H1 (cell line): ENCODE results near the gene CNNM3. TPM values are rescaled to one million over a fixed set of nuclear protein-coding genes. Genes with fewer than 3 reads are reported as not detected.

Source experiments
- CTCF ChIA-PET: fragments of 300-600 bp; sonication (Branson Sonifier 250); formaldehyde crosslinking; loops from one replicate; lab custom pipeline; 2021; ENCODE audit not compliant: partially characterized antibody; lab: Charles Lee
- POLR2A ChIA-PET: fragments of 300-600 bp; sonication (Branson Sonifier 250); formaldehyde crosslinking; loops from one replicate; lab custom pipeline; 2021; ENCODE audit warnings: inconsistent platforms; ENCODE audit not compliant: partially characterized antibody; lab: Charles Lee
- DNase-seq, 2 experiments: peaks; one replicate each; pipeline versions ENCODE4 v3.0.0 to v3.0.0-alpha.2; 2010 to 2022; ENCODE audit warnings: low spot score in 2 of 2, low read depth in 1 of 2, mixed read lengths in 1 of 2
- FAIRE-seq: peaks from 2 replicates; lab custom pipeline; 2011; peaks lifted over from hg19 to GRCh38; lab: Jason Lieb, UNC
- H2AFZ ChIP-seq: 2 replicates; pipeline ENCODE4 v1.8.1; 2012; ENCODE audit warnings: low read length, inconsistent platforms
- H2AK5ac ChIP-seq: 2 replicates; pipeline ENCODE4 v1.6.1; 2013; ENCODE audit warnings: low read depth, low read length
- H2BK120ac ChIP-seq: replicated peaks from 2 replicates; pipeline ENCODE3; 2013; ENCODE audit warnings: low read depth, low read length, inconsistent platforms
- H2BK12ac ChIP-seq: 2 replicates; pipeline ENCODE4 v1.6.1; 2013; ENCODE audit warnings: low read depth, low read length
- H2BK15ac ChIP-seq: 2 replicates; pipeline ENCODE4 v1.6.1; 2013; ENCODE audit warnings: low read length
- H2BK20ac ChIP-seq: 2 replicates; pipeline ENCODE4 v1.6.1; 2013; ENCODE audit warnings: low read length
- H2BK5ac ChIP-seq: 2 replicates; pipeline ENCODE4 v1.6.1; 2013; ENCODE audit warnings: low read depth, low read length
- H3K14ac ChIP-seq: 2 replicates; pipeline ENCODE4 v1.6.1; 2013; ENCODE audit warnings: inconsistent platforms; ENCODE audit not compliant: insufficient read length
- H3K18ac ChIP-seq: 2 replicates; pipeline ENCODE4 v1.6.1; 2013; ENCODE audit warnings: low read length; ENCODE audit errors: extremely low read depth
- H3K23ac ChIP-seq: 2 replicates; pipeline ENCODE4 v1.6.1; 2013; ENCODE audit warnings: inconsistent platforms; ENCODE audit not compliant: insufficient read length
- H3K23me2 ChIP-seq: 2 replicates; pipeline ENCODE4 v1.6.1; 2013; ENCODE audit warnings: low read depth, low read length
- H3K27ac ChIP-seq: 2 replicates; pipeline ENCODE4 v1.6.1; 2011; ENCODE audit warnings: low read depth, low read length, inconsistent platforms
- H3K27me3 ChIP-seq, 4 experiments: replicated peaks in 1 of 4; 1 replicate in 1 of 4; 2 replicates in 3 of 4; pipeline versions ENCODE4 v1.6.1 to v1.8.1; 2011 to 2013; ENCODE audit warnings: low read length in 3 of 4, mild to moderate bottlenecking in 3 of 4, inconsistent platforms in 2 of 4, mixed read lengths in 2 of 4, moderate library complexity in 1 of 4; ENCODE audit not compliant: control insufficient read depth in 3 of 4, insufficient read depth in 3 of 4; ENCODE audit errors: extremely low read depth in 1 of 4
- H3K36me3 ChIP-seq, 4 experiments: 2 replicates each; pipeline versions ENCODE4 v1.6.1 to v1.8.1; 2011 to 2013; ENCODE audit warnings: mild to moderate bottlenecking in 4 of 4, low read length in 3 of 4, moderate library complexity in 2 of 4, control low read depth in 1 of 4, inconsistent platforms in 1 of 4; ENCODE audit not compliant: insufficient read depth in 4 of 4, control insufficient read depth in 2 of 4
- H3K4ac ChIP-seq: replicated peaks from 2 replicates; pipeline ENCODE3; 2013; ENCODE audit warnings: low read length, low read depth, mixed read lengths, inconsistent platforms; ENCODE audit not compliant: insufficient read length
- H3K4me1 ChIP-seq, 4 experiments: replicated peaks in 1 of 4; 1 replicate in 1 of 4; 2 replicates in 3 of 4; pipeline versions ENCODE4 v1.6.1 to v1.8.1; 2011 to 2013; ENCODE audit warnings: low read length in 3 of 4, inconsistent platforms in 2 of 4, mixed read lengths in 1 of 4; ENCODE audit not compliant: insufficient read depth in 4 of 4, control insufficient read depth in 3 of 4
- H3K4me2 ChIP-seq, 2 experiments: 2 replicates each; pipeline versions ENCODE4 v1.6.1 to v1.8.1; 2011 to 2013; ENCODE audit warnings: low read depth in 2 of 2, low read length in 2 of 2, control low read depth in 1 of 2, inconsistent platforms in 1 of 2, mild to moderate bottlenecking in 1 of 2; ENCODE audit not compliant: insufficient read depth in 1 of 2
- H3K4me3 ChIP-seq, 4 experiments: fragments of 200-600, 300-600 bp in 1 of 4; sonication (generic), shearing (Covaris generic), sonication (Bioruptor Twin) in 1 of 4; 2 replicates each; pipeline versions ENCODE4 v1.5.1 to v1.8.1; 2011 to 2016; ENCODE audit warnings: low read length in 4 of 4, low read depth in 3 of 4, control low read depth in 2 of 4, inconsistent platforms in 2 of 4, mild to moderate bottlenecking in 2 of 4, mixed read lengths in 1 of 4, moderate library complexity in 1 of 4; ENCODE audit not compliant: insufficient read depth in 2 of 4; ENCODE audit errors: extremely low read depth in 1 of 4
- H3K56ac ChIP-seq: replicated peaks from 2 replicates; pipeline ENCODE3; 2013; ENCODE audit warnings: low read depth, mild to moderate bottlenecking, mixed read lengths, low read length, inconsistent platforms; ENCODE audit not compliant: insufficient read length
- H3K79me1 ChIP-seq: 2 replicates; pipeline ENCODE4 v1.6.1; 2013; ENCODE audit warnings: low read depth, low read length, control low read depth
- H3K79me2 ChIP-seq, 2 experiments: 2 replicates each; pipeline versions ENCODE4 v1.6.1 to v1.8.1; 2012 to 2013; ENCODE audit warnings: low read length in 2 of 2, mild to moderate bottlenecking in 2 of 2, inconsistent platforms in 1 of 2; ENCODE audit not compliant: insufficient read depth in 2 of 2, control insufficient read depth in 1 of 2
- H3K9ac ChIP-seq, 4 experiments: replicated peaks in 1 of 4; 1 replicate in 1 of 4; 2 replicates in 3 of 4; pipeline versions ENCODE4 v1.6.1 to v1.8.1; 2011 to 2013; ENCODE audit warnings: low read depth in 3 of 4, low read length in 3 of 4, control low read depth in 2 of 4, mild to moderate bottlenecking in 2 of 4, moderate library complexity in 2 of 4, inconsistent platforms in 1 of 4; ENCODE audit errors: extremely low read depth in 1 of 4
- H3K9me3 ChIP-seq, 2 experiments: 2 replicates each; pipeline versions ENCODE4 v1.6.1 to v1.8.1; 2012 to 2013; ENCODE audit warnings: mild to moderate bottlenecking in 2 of 2, moderate library complexity in 2 of 2, control low read depth in 1 of 2, inconsistent platforms in 1 of 2, low read depth in 1 of 2, low read length in 1 of 2, mixed read lengths in 1 of 2; ENCODE audit not compliant: insufficient read depth in 2 of 2
- H4K20me1 ChIP-seq, 2 experiments: replicated peaks in 1 of 2; 2 replicates each; pipeline versions ENCODE3 to v1.8.1; 2011 to 2013; ENCODE audit warnings: inconsistent platforms in 2 of 2, low read length in 2 of 2, mild to moderate bottlenecking in 1 of 2; ENCODE audit not compliant: insufficient read depth in 2 of 2, control insufficient read depth in 1 of 2
- H4K5ac ChIP-seq: 2 replicates; pipeline ENCODE4 v1.6.1; 2013; ENCODE audit warnings: low read length, low read depth, mixed read lengths, inconsistent platforms; ENCODE audit not compliant: insufficient read length
- H4K8ac ChIP-seq: 2 replicates; pipeline ENCODE4 v1.8.0; 2013; ENCODE audit warnings: mild to moderate bottlenecking, moderate library complexity, low read length, inconsistent platforms; ENCODE audit not compliant: insufficient read depth; ENCODE audit errors: extremely low read depth
- H4K91ac ChIP-seq: replicated peaks from 2 replicates; pipeline ENCODE3; 2013; ENCODE audit warnings: low read length, mixed read lengths, inconsistent platforms; ENCODE audit not compliant: insufficient read length
- CREB1 ChIP-seq: IDR thresholded peaks from 2 replicates; pipeline ENCODE4 v1.6.1; 2012; ENCODE audit warnings: inconsistent platforms
- HDAC2 ChIP-seq, 2 experiments: fragments of 300-600 bp in 1 of 2; sonication (generic) in 1 of 2; IDR thresholded peaks; 2 replicates each; pipeline ENCODE4 v1.6.1; 2011 to 2012; ENCODE audit warnings: low read depth in 2 of 2, low read length in 2 of 2, mild to moderate bottlenecking in 2 of 2, moderate library complexity in 2 of 2, borderline replicate concordance in 1 of 2, inconsistent platforms in 1 of 2
- NRF1 ChIP-seq: IDR thresholded peaks from 2 replicates; pipeline ENCODE4 v1.6.1; 2011; ENCODE audit warnings: mild to moderate bottlenecking, low read depth, low read length, improper control_type of control experiment
- POLR2AphosphoS5 ChIP-seq: IDR thresholded peaks from 2 replicates; pipeline ENCODE4 v1.6.1; 2011; ENCODE audit warnings: low read depth, low read length
- WGBS, 2 experiments: shearing (Covaris generic) in 1 of 2; methylation state at CpG; one replicate each; pipeline versions ENCODE4 v1.1.6 to v1.1.7; 2013 to 2015; ENCODE audit warnings: low lambda C conversion rate in 2 of 2, mixed read lengths in 2 of 2, inconsistent platforms in 1 of 2, low coverage in 1 of 2, missing lambda C conversion rate in 1 of 2; ENCODE audit not compliant: insufficient replicate concordance in 2 of 2, insufficient coverage in 1 of 2, insufficient read length in 1 of 2; ENCODE audit errors: extremely low coverage in 1 of 2, missing lambda C conversion rate in 1 of 2; 5-methylcytosine and 5-hydroxymethylcytosine counted together
- polyA plus RNA-seq, 7 experiments: library from polyadenylated mRNA; depleted of rRNA in 3 of 7; stranded (reverse) in 5 of 7; unstranded in 2 of 7; fragments of >200 nt in 5 of 7; fragments of 200-250 nt in 2 of 7; gene quantifications; 1 replicate in 5 of 7; 2 replicates in 1 of 7; 4 replicates in 1 of 7; pipeline versions ENCODE4 v1.2.1 to v1.2.3, GENCODE V29; 2011 to 2013; ENCODE audit warnings: missing spikeins in 2 of 7, mixed read lengths in 2 of 7
- total RNA-seq: library from RNA; stranded (reverse); fragmentation: NEBNext Ultra II Directional; extraction: Animal tissue kit (Norgen Biotek cat#: 25700); gene quantifications from 2 replicates; pipeline ENCODE4 v1.2.1, GENCODE V29; 2021

CNNM3 gene
- total and polyA plus RNA-seq, 2 of the 8 experiments (the other 6 are each of a cell fraction or from before 2014, with no cell fraction given) = 29.1 to 29.2 TPM

- Histone ChIP-seq H3K4ac (no peak overlapping the region), H3K23me2 (peaks cover 10% of the 10 kb centered on the region; the same call in 1 of the 2 replicates), H3K27ac (no peak overlapping the region), H3K4me3 (no peak overlapping the region), H2BK120ac (no peak overlapping the region), H2BK15ac (no peak overlapping the region), H3K9me3 (no peaks in the 10 kb centered on the region), H4K5ac (no peak overlapping the region), H3K4me1 (peaks cover 3 to 11% (median 8%) of the 10 kb centered on the region in 4 experiments), H2AFZ (no peak overlapping the region), H4K8ac (no peak overlapping the region), H3K36me3 (peaks cover 20 to 50% (median 41%) of the 10 kb centered on the region in 4 experiments), H4K91ac (no peak overlapping the region), H3K4me2 (no peak overlapping the region; a peak in 1 of 4 replicates), H3K9ac (no peak overlapping the region), H2BK5ac (peak overlapping the region; percentile 44; the same call in 1 of the 2 replicates), H2BK20ac (no peak overlapping the region), H2BK12ac (no peak overlapping the region), H3K27me3 (no peaks in the 10 kb centered on the region), H3K23ac (no peak overlapping the region), H3K56ac (no peak overlapping the region), H3K79me2 (peaks cover 0 to 14% of the 10 kb centered on the region in 2 experiments; a peak in 3 of 4 replicates), H3K79me1 (peaks cover 4% of the 10 kb centered on the region; the same call in 1 of the 2 replicates), H3K14ac (no peak overlapping the region), H4K20me1 (peaks cover 14% of the 10 kb centered on the region in 2 experiments), H3K18ac (no peak overlapping the region), H2AK5ac (no peak overlapping the region)
- ChIA-PET POLR2A (interaction anchor here (0.6 to 5.8 kb wide), 12 partner anchors 8 to 97 kb away, joined by 3 to 49 read pairs (median 4); partner anchors contain the start of gene SEMA4C), CTCF (interaction anchor here (0.6 to 8.3 kb wide), 16 partner anchors 8 to 252 kb away, joined by 3 to 89 read pairs (median 6); partner anchors contain the start of gene ANKRD36)
- 91% methylated on average over 33 of the region's 38 CpGs; no CpG with 5 or more reads in 1 of the 2 experiments for WGBS, 2 experiments
- FAIRE-seq = no peak
- DNase-seq = peak in 1 of 2 experiments; percentile 54
- TF ChIP-seq HDAC2 (IDR thresholded peaks at IDR 0.05; ENCODE audit: borderline replicate concordance in 1 of 2, low read depth in 2 of 2, low read length in 2 of 2) = no peak
- TF ChIP-seq CREB1 = no peak
- no peak for TF ChIP-seq NRF1
- TF ChIP-seq POLR2AphosphoS5 = peak; percentile 3; the same call in 1 of the 2 replicates
Measured at GRCh38 chr2:96860065-96861029, 44.3 kb downstream of the CNNM3 start.
